Esophagus squamous epithelium (tissue), 4 donors: ENCODE results near the gene LILRA6.

Experiments used
- POLR2A ChIP-seq, 4 donors: fragments of 450-650 bp; IDR thresholded peaks; one replicate each; pipeline ENCODE4 v1.6.1; 2017; ENCODE audit warnings: antibody characterized with exemption in 4 of 4, mild to moderate bottlenecking in 4 of 4, moderate library complexity in 3 of 4
- TF ChIP-seq, protein P1 (sequence below), 6 experiments: fragments of 450-650 bp in 4 of 6; fragments of 200-600 bp in 2 of 6; sonication (generic) in 2 of 6; IDR thresholded peaks; one replicate each; pipeline ENCODE4 v1.5.1; 2016 to 2019; ENCODE audit warnings: antibody characterized with exemption in 6 of 6, mild to moderate bottlenecking in 4 of 6, moderate library complexity in 4 of 6

DNA sequence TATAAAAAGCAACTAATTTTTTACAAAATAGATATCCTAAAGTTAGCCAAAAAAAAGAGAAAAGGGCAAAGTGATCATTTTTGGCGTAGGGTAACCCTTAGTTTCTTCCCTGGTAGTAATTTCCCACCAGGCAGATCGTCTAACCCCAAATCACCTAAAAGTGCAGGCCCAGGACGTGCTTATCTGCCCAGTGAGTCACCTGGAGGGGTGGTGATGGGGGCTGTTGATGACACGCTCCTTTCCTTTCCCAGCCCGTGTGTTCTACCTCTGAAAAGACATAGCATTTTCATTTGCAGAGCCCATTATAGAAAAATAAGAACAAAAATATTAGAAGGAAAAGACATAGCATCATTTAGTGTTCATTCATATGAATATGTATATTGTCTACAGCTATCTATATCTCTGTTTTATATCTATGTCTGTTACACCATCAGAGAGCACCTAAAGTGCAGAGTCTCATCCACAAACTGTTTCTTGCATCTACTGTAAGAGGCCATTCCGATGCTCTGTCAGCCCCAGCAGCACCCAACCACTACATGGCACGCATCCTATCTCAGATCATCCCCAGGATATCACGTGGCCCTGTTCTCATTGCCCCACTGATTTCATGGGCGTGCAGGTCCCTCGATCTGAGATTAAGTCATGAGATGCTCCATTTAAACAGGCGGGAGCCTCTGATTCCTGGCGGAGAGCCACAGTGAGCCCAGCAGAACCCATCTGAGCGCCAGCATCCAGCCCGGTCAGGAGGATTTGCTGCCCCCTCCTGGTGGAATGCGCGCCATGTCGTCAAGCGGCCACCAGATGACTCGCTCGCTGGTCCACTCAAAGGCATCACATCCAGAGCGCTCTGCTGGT, 11.3 kb downstream of the LILRA6 start:
- TF ChIP-seq, protein P1, sequence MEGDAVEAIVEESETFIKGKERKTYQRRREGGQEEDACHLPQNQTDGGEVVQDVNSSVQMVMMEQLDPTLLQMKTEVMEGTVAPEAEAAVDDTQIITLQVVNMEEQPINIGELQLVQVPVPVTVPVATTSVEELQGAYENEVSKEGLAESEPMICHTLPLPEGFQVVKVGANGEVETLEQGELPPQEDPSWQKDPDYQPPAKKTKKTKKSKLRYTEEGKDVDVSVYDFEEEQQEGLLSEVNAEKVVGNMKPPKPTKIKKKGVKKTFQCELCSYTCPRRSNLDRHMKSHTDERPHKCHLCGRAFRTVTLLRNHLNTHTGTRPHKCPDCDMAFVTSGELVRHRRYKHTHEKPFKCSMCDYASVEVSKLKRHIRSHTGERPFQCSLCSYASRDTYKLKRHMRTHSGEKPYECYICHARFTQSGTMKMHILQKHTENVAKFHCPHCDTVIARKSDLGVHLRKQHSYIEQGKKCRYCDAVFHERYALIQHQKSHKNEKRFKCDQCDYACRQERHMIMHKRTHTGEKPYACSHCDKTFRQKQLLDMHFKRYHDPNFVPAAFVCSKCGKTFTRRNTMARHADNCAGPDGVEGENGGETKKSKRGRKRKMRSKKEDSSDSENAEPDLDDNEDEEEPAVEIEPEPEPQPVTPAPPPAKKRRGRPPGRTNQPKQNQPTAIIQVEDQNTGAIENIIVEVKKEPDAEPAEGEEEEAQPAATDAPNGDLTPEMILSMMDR (IDR thresholded peaks at IDR 0.05): peak; percentile 77 to 87 (median 85)
- TF ChIP-seq POLR2A (IDR thresholded peaks at IDR 0.05): no peak
